HEK293 (cell line): ENCODE results near the gene WNT7B.

ENCODE experiments used
- CTCF ChIA-PET: fragments of 350-600 bp; formaldehyde crosslinking; extraction: SDS; loops from one replicate; lab custom pipeline; 2021; ENCODE audit warnings: antibody characterized with exemption; lab: Yijun Ruan, JAX
- POLR2A ChIA-PET: fragments of 300-600 bp; formaldehyde crosslinking; extraction: SDS; loops from one replicate; lab custom pipeline; 2020; ENCODE audit warnings: antibody characterized with exemption, inconsistent platforms; lab: Yijun Ruan, JAX
- H3K27ac ChIP-seq: fragments of 200-500 bp; sonication (Bioruptor generic); 2 replicates; pipeline ENCODE4 v1.5.1; 2014; ENCODE audit warnings: low read depth, low read length, control low read depth, inconsistent platforms; ENCODE audit errors: extremely low read depth
- H3K36me3 ChIP-seq, 2 experiments: fragments of 200-500 bp in 1 of 2; sonication (Bioruptor generic) in 1 of 2; 1 replicate in 1 of 2; 2 replicates in 1 of 2; pipeline ENCODE4 v1.5.1; 2014 to 2017; ENCODE audit warnings: inconsistent platforms in 2 of 2, low read length in 2 of 2; ENCODE audit not compliant: control insufficient read depth in 2 of 2, insufficient read depth in 1 of 2
- H3K4me1 ChIP-seq: fragments of 200-500 bp; sonication (Bioruptor generic); 2 replicates; pipeline ENCODE4 v1.5.1; 2014; ENCODE audit warnings: mild to moderate bottlenecking, low read length, inconsistent platforms; ENCODE audit not compliant: control insufficient read depth, insufficient read depth
- H3K4me3 ChIP-seq: 2 replicates; pipeline ENCODE4 v1.5.1; 2011; ENCODE audit warnings: low read depth, mild to moderate bottlenecking, control low read depth, low read length, moderate library complexity
- H3K9me3 ChIP-seq: fragments of 200-500 bp; sonication (Bioruptor generic); 2 replicates; pipeline ENCODE4 v1.5.1; 2014; ENCODE audit warnings: low read depth, low read length, inconsistent platforms; ENCODE audit not compliant: control insufficient read depth, insufficient read depth
- FEZF1 ChIP-seq: fragments of 450-650 bp; formaldehyde crosslinking; IDR thresholded peaks from 2 replicates; pipeline ENCODE4 v1.5.1; 2016; ENCODE audit warnings: missing biosample characterization, missing genetic modification characterization
- GLIS1 ChIP-seq: fragments of 450-650 bp; formaldehyde crosslinking; IDR thresholded peaks from 2 replicates; pipeline ENCODE4 v1.5.1; 2016; ENCODE audit warnings: missing biosample characterization, missing genetic modification characterization
- KLF7 ChIP-seq: fragments of 450-650 bp; formaldehyde crosslinking; IDR thresholded peaks from 2 replicates; pipeline ENCODE4 v1.5.1; 2016; ENCODE audit warnings: missing biosample characterization, missing genetic modification characterization, borderline replicate concordance
- YY2 ChIP-seq: fragments of 450-650 bp; formaldehyde crosslinking; IDR thresholded peaks from 2 replicates; pipeline ENCODE4 v1.5.1; 2016; ENCODE audit warnings: missing biosample characterization, missing genetic modification characterization
- ZBTB20 ChIP-seq: fragments of 450-650 bp; formaldehyde crosslinking; IDR thresholded peaks from 2 replicates; pipeline ENCODE4 v1.5.1; 2016; ENCODE audit warnings: missing biosample characterization, missing genetic modification characterization
- ZBTB7A ChIP-seq: fragments of 450-650 bp; formaldehyde crosslinking; IDR thresholded peaks from 2 replicates; pipeline ENCODE4 v1.5.1; 2016; ENCODE audit warnings: low read depth, missing biosample characterization, missing genetic modification characterization
- ZNF214 ChIP-seq: fragments of 450-650 bp; formaldehyde crosslinking; IDR thresholded peaks from 2 replicates; pipeline ENCODE4 v1.5.1; 2017; ENCODE audit warnings: missing biosample characterization, mild to moderate bottlenecking, missing genetic modification characterization, borderline replicate concordance
- ZNF311 ChIP-seq: fragments of 450-650 bp; formaldehyde crosslinking; IDR thresholded peaks from 2 replicates; pipeline ENCODE4 v1.5.1; 2017; ENCODE audit warnings: missing biosample characterization, missing genetic modification characterization, borderline replicate concordance
- ZNF335 ChIP-seq: fragments of 450-650 bp; formaldehyde crosslinking; conservative IDR thresholded peaks from 2 replicates; pipeline ENCODE4 v1.5.1; 2016; ENCODE audit warnings: missing biosample characterization, missing genetic modification characterization
- ZNF391 ChIP-seq: fragments of 450-650 bp; formaldehyde crosslinking; IDR thresholded peaks from 2 replicates; pipeline ENCODE4 v1.5.1; 2016; ENCODE audit warnings: low read depth, missing biosample characterization, missing genetic modification characterization, borderline replicate concordance
- ZNF416 ChIP-seq: fragments of 450-650 bp; formaldehyde crosslinking; IDR thresholded peaks from 2 replicates; pipeline ENCODE4 v1.5.1; 2016; ENCODE audit warnings: missing biosample characterization, missing genetic modification characterization
- ZNF529 ChIP-seq: fragments of 450-650 bp; formaldehyde crosslinking; IDR thresholded peaks from 2 replicates; pipeline ENCODE4 v1.5.1; 2017; ENCODE audit warnings: missing genetic modification characterization, missing biosample characterization; ENCODE audit not compliant: insufficient replicate concordance
- ZNF544 ChIP-seq: fragments of 450-650 bp; formaldehyde crosslinking; IDR thresholded peaks from 2 replicates; pipeline ENCODE4 v1.5.0; 2017; ENCODE audit warnings: missing biosample characterization, missing genetic modification characterization
- ZNF549 ChIP-seq: fragments of 450-650 bp; IDR thresholded peaks from 2 replicates; pipeline ENCODE4 v1.5.1; 2018; ENCODE audit warnings: missing biosample characterization, missing genetic modification characterization, mild to moderate bottlenecking, inconsistent platforms, moderate library complexity
- ZNF660 ChIP-seq: fragments of 450-650 bp; IDR thresholded peaks from 2 replicates; pipeline ENCODE4 v1.5.1; 2018; ENCODE audit warnings: missing biosample characterization, mild to moderate bottlenecking, missing genetic modification characterization
- ZSCAN30 ChIP-seq: fragments of 450-650 bp; IDR thresholded peaks from 2 replicates; pipeline ENCODE4 v1.5.1; 2018; ENCODE audit warnings: missing biosample characterization, mild to moderate bottlenecking, missing genetic modification characterization, moderate library complexity
- TF ChIP-seq, protein P1 (sequence below): fragments of 450-650 bp; formaldehyde crosslinking; IDR thresholded peaks from 2 replicates; pipeline ENCODE4 v1.5.1; 2017; ENCODE audit warnings: missing biosample characterization, missing genetic modification characterization
- TF ChIP-seq, protein P2 (sequence below): fragments of 450-650 bp; formaldehyde crosslinking; IDR thresholded peaks from 2 replicates; pipeline ENCODE4 v1.5.1; 2016; ENCODE audit warnings: missing biosample characterization, missing genetic modification characterization
- TF ChIP-seq, protein P3 (sequence below): fragments of 450-650 bp; formaldehyde crosslinking; IDR thresholded peaks from 2 replicates; pipeline ENCODE4 v1.5.1; 2016; ENCODE audit warnings: missing biosample characterization, missing genetic modification characterization
- TF ChIP-seq, protein P4 (sequence below): fragments of 450-650 bp; formaldehyde crosslinking; IDR thresholded peaks from 2 replicates; pipeline ENCODE4 v1.5.1; 2016; ENCODE audit warnings: missing biosample characterization, missing genetic modification characterization
- TF ChIP-seq, protein P5 (sequence below): fragments of 450-650 bp; formaldehyde crosslinking; IDR thresholded peaks from 2 replicates; pipeline ENCODE4 v1.5.1; 2016; ENCODE audit warnings: missing biosample characterization, missing genetic modification characterization

WNT7B gene

DNA sequence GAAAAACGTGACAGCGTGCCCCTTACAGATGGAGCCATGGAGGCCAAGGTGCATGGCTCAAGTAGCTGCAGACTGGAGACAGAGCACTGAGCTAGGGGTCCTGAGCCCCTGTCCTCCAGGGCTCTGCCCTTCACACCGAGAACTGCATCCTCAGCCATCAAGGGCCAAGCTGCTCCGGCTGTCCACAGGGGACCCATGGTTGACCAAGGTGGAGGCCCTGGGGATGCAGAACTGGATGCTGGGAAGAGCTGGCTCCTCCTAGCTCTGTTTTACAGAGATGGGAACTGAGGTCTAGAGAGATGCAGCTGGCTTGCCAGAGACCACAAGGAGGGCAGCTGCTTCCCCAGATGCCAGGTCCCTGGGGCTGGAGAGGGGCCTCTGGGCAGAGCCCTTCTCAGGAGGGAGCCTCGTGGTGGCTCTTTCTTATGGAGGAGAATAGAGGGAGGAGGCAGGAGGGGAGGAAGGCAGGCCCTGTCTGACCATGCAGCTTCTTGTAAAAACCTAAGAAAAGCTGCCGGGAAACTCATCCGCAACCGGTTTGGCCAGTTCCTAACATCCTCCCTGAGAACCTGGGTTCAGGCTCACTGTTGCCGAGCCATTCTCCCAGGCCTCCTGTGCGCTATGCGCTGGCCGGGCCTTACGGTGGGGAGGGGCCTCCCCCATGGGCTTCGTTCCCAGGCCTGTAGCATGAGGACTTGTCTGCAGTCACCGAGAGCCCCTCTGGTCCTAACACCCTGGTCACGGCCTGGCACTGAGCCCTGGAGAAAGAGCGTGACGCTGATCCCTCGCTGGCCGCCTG is 80.6 kb downstream of the WNT7B start:
- ChIA-PET CTCF (interaction anchor here (1.1 kb wide), 1 partner anchor 29 kb away, joined by 3 read pairs; no protein-coding TSS in a partner anchor), POLR2A (interaction anchor here (0.6 kb wide), 2 partner anchors 192 to 617 kb away, joined by 3 to 4 read pairs; no protein-coding TSS in a partner anchor)
- Histone ChIP-seq H3K4me3 (no peak overlapping the region), H3K27ac (no peak overlapping the region), H3K9me3 (no peaks in the 10 kb centered on the region), H3K4me1 (no peaks in the 10 kb centered on the region), H3K36me3 (no peaks in the 10 kb centered on the region)
- no peak for TF ChIP-seq ZNF335 (tag by site-specific recombination)
- TF ChIP-seq ZNF549 (tag by site-specific recombination) = no peak
- TF ChIP-seq ZNF214 (tag by site-specific recombination) = no peak
- no peak for TF ChIP-seq ZNF391 (tag by site-specific recombination)
- TF ChIP-seq YY2 (tag by site-specific recombination) = no peak
- TF ChIP-seq ZNF529 = no peak

DNA sequence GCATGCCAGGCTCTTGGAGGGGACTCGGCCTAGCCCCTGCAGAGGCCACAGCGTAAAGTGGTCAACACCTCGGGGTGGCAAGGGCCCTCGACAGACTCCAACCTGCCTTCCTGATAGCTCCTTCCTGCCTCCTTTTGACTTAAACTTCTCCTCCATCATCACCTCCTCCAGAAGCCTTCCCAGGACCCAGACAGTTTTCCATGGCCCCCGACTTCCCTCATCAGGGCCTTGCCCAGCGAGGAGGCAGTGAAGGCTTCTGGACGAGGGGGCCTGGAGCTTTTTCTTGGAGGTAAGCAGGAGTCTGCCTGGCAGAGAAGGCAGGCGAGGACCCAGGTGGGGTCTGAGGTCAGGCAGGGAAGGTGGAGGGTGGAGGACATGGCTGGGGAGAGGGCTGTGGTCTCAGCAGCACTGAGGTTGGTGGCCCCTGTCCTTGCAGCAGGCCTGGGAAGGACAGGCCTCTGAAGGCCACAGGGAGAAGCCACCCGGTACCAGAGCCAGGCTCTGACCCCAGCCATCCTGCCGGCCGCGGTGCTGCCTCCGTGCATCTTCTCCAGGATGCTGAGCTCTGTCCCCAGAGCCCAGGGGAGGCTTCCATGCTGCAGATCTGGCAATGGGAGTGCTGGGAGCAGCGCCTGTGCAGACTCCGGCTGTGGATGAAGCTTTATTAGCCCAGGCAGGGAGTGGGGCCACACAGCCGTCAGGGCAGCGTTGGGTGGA is 81.4 kb downstream of the WNT7B start:
- H3K36me3 ChIP-seq = no peaks in the 10 kb centered on the region
- POLR2A ChIA-PET = interaction anchor here (0.6 kb wide), 2 partner anchors 191 to 616 kb away, joined by 3 to 4 read pairs; no protein-coding TSS in a partner anchor
- no peak for TF ChIP-seq GLIS1 (tag by site-specific recombination)
- TF ChIP-seq ZSCAN30 (tag by site-specific recombination) = no peak
- TF ChIP-seq, protein P1, sequence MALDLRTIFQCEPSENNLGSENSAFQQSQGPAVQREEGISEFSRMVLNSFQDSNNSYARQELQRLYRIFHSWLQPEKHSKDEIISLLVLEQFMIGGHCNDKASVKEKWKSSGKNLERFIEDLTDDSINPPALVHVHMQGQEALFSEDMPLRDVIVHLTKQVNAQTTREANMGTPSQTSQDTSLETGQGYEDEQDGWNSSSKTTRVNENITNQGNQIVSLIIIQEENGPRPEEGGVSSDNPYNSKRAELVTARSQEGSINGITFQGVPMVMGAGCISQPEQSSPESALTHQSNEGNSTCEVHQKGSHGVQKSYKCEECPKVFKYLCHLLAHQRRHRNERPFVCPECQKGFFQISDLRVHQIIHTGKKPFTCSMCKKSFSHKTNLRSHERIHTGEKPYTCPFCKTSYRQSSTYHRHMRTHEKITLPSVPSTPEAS (tag by site-specific recombination) = no peak
- no peak for TF ChIP-seq ZNF544 (tag by site-specific recombination)
- TF ChIP-seq ZNF214 (tag by site-specific recombination) = no peak
- TF ChIP-seq ZBTB7A (tag by site-specific recombination) = no peak
- TF ChIP-seq ZBTB20 (tag by site-specific recombination) = no peak
- TF ChIP-seq, protein P2, sequence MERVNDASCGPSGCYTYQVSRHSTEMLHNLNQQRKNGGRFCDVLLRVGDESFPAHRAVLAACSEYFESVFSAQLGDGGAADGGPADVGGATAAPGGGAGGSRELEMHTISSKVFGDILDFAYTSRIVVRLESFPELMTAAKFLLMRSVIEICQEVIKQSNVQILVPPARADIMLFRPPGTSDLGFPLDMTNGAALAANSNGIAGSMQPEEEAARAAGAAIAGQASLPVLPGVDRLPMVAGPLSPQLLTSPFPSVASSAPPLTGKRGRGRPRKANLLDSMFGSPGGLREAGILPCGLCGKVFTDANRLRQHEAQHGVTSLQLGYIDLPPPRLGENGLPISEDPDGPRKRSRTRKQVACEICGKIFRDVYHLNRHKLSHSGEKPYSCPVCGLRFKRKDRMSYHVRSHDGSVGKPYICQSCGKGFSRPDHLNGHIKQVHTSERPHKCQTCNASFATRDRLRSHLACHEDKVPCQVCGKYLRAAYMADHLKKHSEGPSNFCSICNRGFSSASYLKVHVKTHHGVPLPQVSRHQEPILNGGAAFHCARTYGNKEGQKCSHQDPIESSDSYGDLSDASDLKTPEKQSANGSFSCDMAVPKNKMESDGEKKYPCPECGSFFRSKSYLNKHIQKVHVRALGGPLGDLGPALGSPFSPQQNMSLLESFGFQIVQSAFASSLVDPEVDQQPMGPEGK = no peak
- TF ChIP-seq ZNF549 (tag by site-specific recombination) = no peak
- TF ChIP-seq ZNF660 (tag by site-specific recombination) = no peak
- TF ChIP-seq, protein P3, sequence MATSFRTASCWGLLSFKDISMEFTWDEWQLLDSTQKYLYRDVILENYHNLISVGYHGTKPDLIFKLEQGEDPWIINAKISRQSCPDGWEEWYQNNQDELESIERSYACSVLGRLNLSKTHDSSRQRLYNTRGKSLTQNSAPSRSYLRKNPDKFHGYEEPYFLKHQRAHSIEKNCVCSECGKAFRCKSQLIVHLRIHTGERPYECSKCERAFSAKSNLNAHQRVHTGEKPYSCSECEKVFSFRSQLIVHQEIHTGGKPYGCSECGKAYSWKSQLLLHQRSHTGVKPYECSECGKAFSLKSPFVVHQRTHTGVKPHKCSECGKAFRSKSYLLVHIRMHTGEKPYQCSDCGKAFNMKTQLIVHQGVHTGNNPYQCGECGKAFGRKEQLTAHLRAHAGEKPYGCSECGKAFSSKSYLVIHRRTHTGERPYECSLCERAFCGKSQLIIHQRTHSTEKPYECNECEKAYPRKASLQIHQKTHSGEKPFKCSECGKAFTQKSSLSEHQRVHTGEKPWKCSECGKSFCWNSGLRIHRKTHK = no peak
- TF ChIP-seq KLF7 = no peak
- TF ChIP-seq, protein P4, sequence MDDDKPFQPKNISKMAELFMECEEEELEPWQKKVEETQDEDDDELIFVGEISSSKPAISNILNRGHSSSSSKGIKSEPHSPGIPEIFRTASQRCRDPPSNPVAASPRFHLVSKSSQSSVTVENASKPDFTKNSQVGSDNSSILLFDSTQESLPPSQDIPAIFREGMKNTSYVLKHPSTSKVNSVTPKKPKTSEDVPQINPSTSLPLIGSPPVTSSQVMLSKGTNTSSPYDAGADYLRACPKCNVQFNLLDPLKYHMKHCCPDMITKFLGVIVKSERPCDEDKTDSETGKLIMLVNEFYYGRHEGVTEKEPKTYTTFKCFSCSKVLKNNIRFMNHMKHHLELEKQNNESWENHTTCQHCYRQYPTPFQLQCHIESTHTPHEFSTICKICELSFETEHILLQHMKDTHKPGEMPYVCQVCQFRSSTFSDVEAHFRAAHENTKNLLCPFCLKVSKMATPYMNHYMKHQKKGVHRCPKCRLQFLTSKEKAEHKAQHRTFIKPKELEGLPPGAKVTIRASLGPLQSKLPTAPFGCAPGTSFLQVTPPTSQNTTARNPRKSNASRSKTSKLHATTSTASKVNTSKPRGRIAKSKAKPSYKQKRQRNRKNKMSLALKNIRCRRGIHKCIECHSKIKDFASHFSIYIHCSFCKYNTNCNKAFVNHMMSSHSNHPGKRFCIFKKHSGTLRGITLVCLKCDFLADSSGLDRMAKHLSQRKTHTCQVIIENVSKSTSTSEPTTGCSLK (tag by site-specific recombination) = no peak
- no peak for TF ChIP-seq ZNF416
- TF ChIP-seq, protein P5, sequence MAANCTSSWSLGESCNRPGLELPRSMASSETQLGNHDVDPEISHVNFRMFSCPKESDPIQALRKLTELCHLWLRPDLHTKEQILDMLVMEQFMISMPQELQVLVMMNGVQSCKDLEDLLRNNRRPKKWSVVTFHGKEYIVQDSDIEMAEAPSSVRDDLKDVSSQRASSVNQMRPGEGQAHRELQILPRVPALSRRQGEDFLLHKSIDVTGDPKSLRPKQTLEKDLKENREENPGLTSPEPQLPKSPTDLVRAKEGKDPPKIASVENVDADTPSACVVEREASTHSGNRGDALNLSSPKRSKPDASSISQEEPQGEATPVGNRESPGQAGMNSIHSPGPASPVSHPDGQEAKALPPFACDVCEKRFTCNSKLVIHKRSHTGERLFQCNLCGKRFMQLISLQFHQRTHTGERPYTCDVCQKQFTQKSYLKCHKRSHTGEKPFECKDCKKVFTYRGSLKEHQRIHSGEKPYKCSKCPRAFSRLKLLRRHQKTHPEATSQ (tag by site-specific recombination) = no peak
- no peak for TF ChIP-seq ZNF311 (tag by site-specific recombination)
- TF ChIP-seq FEZF1 = no peak
- no peak overlapping the region for H3K27ac ChIP-seq
- H3K4me1 ChIP-seq = no peaks in the 10 kb centered on the region
- no peaks in the 10 kb centered on the region for H3K9me3 ChIP-seq
- no peak overlapping the region for H3K4me3 ChIP-seq
- CTCF ChIA-PET = interaction anchor here (0.6 kb wide), 1 partner anchor 212 kb away, joined by 4 read pairs; no protein-coding TSS in a partner anchor
